H9 (cell line): ENCODE results near the gene NEGR1. TPM values are rescaled to one million over a fixed set of nuclear protein-coding genes. Genes with fewer than 3 reads are reported as not detected.

ENCODE experiments used
- DNase-seq: peaks from one replicate; pipeline ENCODE4 v3.0.0-alpha.2; 2017
- H2AFZ ChIP-seq: one replicate; pipeline ENCODE4 v1.6.1; 2013; ENCODE audit warnings: mild to moderate bottlenecking, low read length, control low read depth, moderate library complexity
- H2AK5ac ChIP-seq: 2 replicates; pipeline ENCODE4 v1.6.1; 2013; ENCODE audit warnings: low read length, control low read depth, mixed read lengths; ENCODE audit not compliant: insufficient read length
- H2BK120ac ChIP-seq: one replicate; pipeline ENCODE4 v1.6.1; 2013; ENCODE audit warnings: low read depth, mild to moderate bottlenecking, low read length, control low read depth, inconsistent platforms; ENCODE audit not compliant: poor library complexity, severe bottlenecking
- H2BK12ac ChIP-seq: 2 replicates; pipeline ENCODE4 v1.6.1; 2013; ENCODE audit warnings: low read length, control low read depth, mixed read lengths, low read depth; ENCODE audit not compliant: insufficient read length
- H2BK15ac ChIP-seq: 2 replicates; pipeline ENCODE4 v1.6.1; 2013; ENCODE audit warnings: low read depth, low read length, control low read depth
- H2BK20ac ChIP-seq: one replicate; pipeline ENCODE4 v1.6.1; 2013; ENCODE audit warnings: low read depth, mild to moderate bottlenecking, low read length, control low read depth, inconsistent platforms; ENCODE audit not compliant: poor library complexity, severe bottlenecking
- H2BK5ac ChIP-seq: 2 replicates; pipeline ENCODE4 v1.6.1; 2013; ENCODE audit warnings: low read length, control low read depth, mixed read lengths; ENCODE audit not compliant: insufficient read length
- H3K14ac ChIP-seq: 2 replicates; pipeline ENCODE4 v1.6.1; 2013; ENCODE audit warnings: low read length, control low read depth; ENCODE audit not compliant: insufficient read depth
- H3K18ac ChIP-seq: 2 replicates; pipeline ENCODE4 v1.6.1; 2013; ENCODE audit warnings: low read depth, mild to moderate bottlenecking, mixed read lengths, low read length, control low read depth; ENCODE audit not compliant: insufficient read length
- H3K23ac ChIP-seq: 2 replicates; pipeline ENCODE4 v1.6.1; 2013; ENCODE audit warnings: low read length, control low read depth, mixed read lengths, low read depth; ENCODE audit not compliant: insufficient read length
- H3K23me2 ChIP-seq: 2 replicates; pipeline ENCODE4 v1.6.1; 2013; ENCODE audit warnings: low read depth, mild to moderate bottlenecking, mixed read lengths, low read length, control low read depth; ENCODE audit not compliant: insufficient read length, poor library complexity, severe bottlenecking
- H3K27ac ChIP-seq: 2 replicates; pipeline ENCODE4 v1.5.1; 2013; ENCODE audit warnings: low read length, control low read depth, mixed read lengths, low read depth; ENCODE audit not compliant: insufficient read length
- H3K27me3 ChIP-seq: 2 replicates; pipeline ENCODE4 v1.6.1; 2013; ENCODE audit warnings: low read length, control low read depth, inconsistent platforms; ENCODE audit not compliant: insufficient read depth
- H3K4ac ChIP-seq: 2 replicates; pipeline ENCODE4 v1.6.1; 2013; ENCODE audit warnings: low read depth, mild to moderate bottlenecking, control low read depth, inconsistent platforms, low read length, moderate library complexity
- H3K4me1 ChIP-seq: 2 replicates; pipeline ENCODE4 v1.6.1; 2013; ENCODE audit warnings: low read length, control low read depth, inconsistent platforms; ENCODE audit not compliant: insufficient read depth
- H3K4me2 ChIP-seq: 2 replicates; pipeline ENCODE4 v1.6.1; 2013; ENCODE audit warnings: low read length, control low read depth, mixed read lengths; ENCODE audit not compliant: insufficient read length, insufficient read depth
- H3K56ac ChIP-seq: 2 replicates; pipeline ENCODE4 v1.6.1; 2013; ENCODE audit warnings: low read depth, mild to moderate bottlenecking, mixed read lengths, low read length, control low read depth; ENCODE audit not compliant: insufficient read length
- H3K79me1 ChIP-seq: 2 replicates; pipeline ENCODE4 v1.6.1; 2013; ENCODE audit warnings: low read depth, mild to moderate bottlenecking, moderate library complexity, low read length, control low read depth, inconsistent platforms; ENCODE audit not compliant: insufficient read depth, poor library complexity, severe bottlenecking
- H3K79me2 ChIP-seq: 2 replicates; pipeline ENCODE4 v1.6.1; 2013; ENCODE audit warnings: low read length, control low read depth, inconsistent platforms; ENCODE audit not compliant: insufficient read depth
- H3K9ac ChIP-seq: 2 replicates; pipeline ENCODE4 v1.6.1; 2013; ENCODE audit warnings: low read length, control low read depth, mixed read lengths; ENCODE audit not compliant: insufficient read length; ENCODE audit errors: extremely low read depth
- H3K9me3 ChIP-seq: one replicate; pipeline ENCODE4 v1.6.1; 2013; ENCODE audit warnings: low read depth, low read length, inconsistent platforms; ENCODE audit not compliant: control insufficient read depth
- H3T11ph ChIP-seq: one replicate; pipeline ENCODE4 v1.6.1; 2013; ENCODE audit warnings: mild to moderate bottlenecking, low read length, control low read depth, inconsistent platforms
- H4K20me1 ChIP-seq: one replicate; pipeline ENCODE4 v1.6.1; 2013; ENCODE audit not compliant: control insufficient read depth, insufficient read length, insufficient read depth
- H4K5ac ChIP-seq: 2 replicates; pipeline ENCODE4 v1.6.1; 2013; ENCODE audit warnings: low read depth, mild to moderate bottlenecking, mixed read lengths, low read length, control low read depth; ENCODE audit not compliant: insufficient read length
- H4K8ac ChIP-seq: replicated peaks from 2 replicates; pipeline ENCODE4 v1.6.1; 2013; ENCODE audit warnings: low read length, control low read depth, mixed read lengths, low read depth; ENCODE audit not compliant: insufficient read length
- H4K91ac ChIP-seq: 2 replicates; pipeline ENCODE4 v1.6.1; 2013; ENCODE audit warnings: low read depth, mild to moderate bottlenecking, moderate library complexity, mixed read lengths, low read length, control low read depth; ENCODE audit not compliant: insufficient read length
- H3K27ac Mint-ChIP-seq, 3 experiments: 2 replicates in 2 of 3; 3 replicates in 1 of 3; pipeline ENCODE4 v1.8.0; 2020 to 2021; ENCODE audit warnings: mixed read lengths in 3 of 3, mild to moderate bottlenecking in 1 of 3, moderate library complexity in 1 of 3
- H3K27me3 Mint-ChIP-seq: 2 replicates; pipeline ENCODE4 v1.8.0; 2021; ENCODE audit warnings: low read depth, mild to moderate bottlenecking, moderate library complexity, mixed read lengths
- H3K36me3 Mint-ChIP-seq, 3 experiments: 2 replicates in 2 of 3; 3 replicates in 1 of 3; pipeline ENCODE4 v1.8.0; 2020 to 2021; ENCODE audit warnings: low read depth in 3 of 3, mixed read lengths in 3 of 3; ENCODE audit not compliant: insufficient read depth in 1 of 3
- H3K4me1 Mint-ChIP-seq, 2 experiments: 2 replicates each; pipeline ENCODE4 v1.8.0; 2020; ENCODE audit warnings: mixed read lengths in 2 of 2
- H3K4me3 Mint-ChIP-seq, 2 experiments: 2 replicates in 1 of 2; 3 replicates in 1 of 2; pipeline ENCODE4 v1.8.0; 2020 to 2021; ENCODE audit warnings: mild to moderate bottlenecking in 2 of 2, mixed read lengths in 2 of 2, moderate library complexity in 1 of 2
- H3K9me3 Mint-ChIP-seq, 2 experiments: 2 replicates in 1 of 2; 3 replicates in 1 of 2; pipeline ENCODE4 v1.8.0; 2020; ENCODE audit warnings: mild to moderate bottlenecking in 2 of 2, mixed read lengths in 2 of 2, moderate library complexity in 1 of 2
- total RNA-seq: library from RNA; stranded (reverse); gene quantifications from 2 replicates; pipeline ENCODE4 v1.2.1, GENCODE V29; 2021
- TF ChIP-seq, protein P1 (sequence below): fragments of 200-600 bp; sonication (generic); conservative IDR thresholded peaks from 3 replicates; pipeline ENCODE4 v1.8.0; 2021; ENCODE audit warnings: antibody characterized with exemption, mild to moderate bottlenecking

NEGR1 gene
- total RNA-seq, 1 experiment from 2014 or later: 0.13 TPM

DNA sequence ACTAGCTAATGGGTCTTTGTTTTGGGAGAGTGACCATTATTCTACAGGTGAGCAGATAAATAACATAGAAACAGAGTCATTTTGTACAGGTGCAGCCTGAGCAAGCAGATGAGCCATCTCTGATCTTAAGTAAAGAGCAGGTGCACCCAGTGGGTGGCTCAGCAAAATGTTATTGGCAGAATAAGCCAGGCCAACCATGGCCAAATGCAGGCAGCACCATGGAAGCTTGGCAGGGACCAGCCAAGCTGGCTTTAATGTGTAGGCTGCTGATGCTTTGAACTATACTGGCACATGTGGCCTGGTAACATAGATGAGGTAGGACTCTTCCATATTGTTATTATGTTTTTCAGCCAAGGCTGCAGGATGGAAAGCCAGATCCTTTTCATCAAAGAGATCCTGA, 648.2 kb downstream of the NEGR1 start:
- H3T11ph ChIP-seq: no peak overlapping the region
- H3K27me3 ChIP-seq: no peaks in the 10 kb centered on the region
- no peak overlapping the region for H4K91ac ChIP-seq
- no peaks in the 10 kb centered on the region for H3K27me3 Mint-ChIP-seq
- H4K8ac ChIP-seq: no peak overlapping the region
- H3K23ac ChIP-seq: no peak overlapping the region
- H2BK120ac ChIP-seq: no peak overlapping the region
- no peak overlapping the region for H3K4ac ChIP-seq
- no peaks in the 10 kb centered on the region for H3K4me1 Mint-ChIP-seq
- no peak for DNase-seq
- H2AFZ ChIP-seq: no peak overlapping the region
- H3K18ac ChIP-seq: no peak overlapping the region
- no peak overlapping the region for H2BK5ac ChIP-seq
- no peak overlapping the region for H3K9ac ChIP-seq
- no peaks in the 10 kb centered on the region for H3K4me1 ChIP-seq
- no peaks in the 10 kb centered on the region for H3K9me3 Mint-ChIP-seq
- H3K23me2 ChIP-seq: no peaks in the 10 kb centered on the region
- no peaks in the 10 kb centered on the region for H3K36me3 Mint-ChIP-seq
- H4K5ac ChIP-seq: no peak overlapping the region
- H2BK12ac ChIP-seq: no peak overlapping the region
- H3K4me3 Mint-ChIP-seq: no peak overlapping the region
- no peak overlapping the region for H3K56ac ChIP-seq
- no peak overlapping the region for H3K27ac ChIP-seq
- no peaks in the 10 kb centered on the region for H3K79me1 ChIP-seq
- no peaks in the 10 kb centered on the region for H3K79me2 ChIP-seq
- H2BK20ac ChIP-seq: no peak overlapping the region
- no peak overlapping the region for H2AK5ac ChIP-seq
- no peak overlapping the region for H3K14ac ChIP-seq
- no peak overlapping the region for H3K27ac Mint-ChIP-seq
- TF ChIP-seq, protein P1, sequence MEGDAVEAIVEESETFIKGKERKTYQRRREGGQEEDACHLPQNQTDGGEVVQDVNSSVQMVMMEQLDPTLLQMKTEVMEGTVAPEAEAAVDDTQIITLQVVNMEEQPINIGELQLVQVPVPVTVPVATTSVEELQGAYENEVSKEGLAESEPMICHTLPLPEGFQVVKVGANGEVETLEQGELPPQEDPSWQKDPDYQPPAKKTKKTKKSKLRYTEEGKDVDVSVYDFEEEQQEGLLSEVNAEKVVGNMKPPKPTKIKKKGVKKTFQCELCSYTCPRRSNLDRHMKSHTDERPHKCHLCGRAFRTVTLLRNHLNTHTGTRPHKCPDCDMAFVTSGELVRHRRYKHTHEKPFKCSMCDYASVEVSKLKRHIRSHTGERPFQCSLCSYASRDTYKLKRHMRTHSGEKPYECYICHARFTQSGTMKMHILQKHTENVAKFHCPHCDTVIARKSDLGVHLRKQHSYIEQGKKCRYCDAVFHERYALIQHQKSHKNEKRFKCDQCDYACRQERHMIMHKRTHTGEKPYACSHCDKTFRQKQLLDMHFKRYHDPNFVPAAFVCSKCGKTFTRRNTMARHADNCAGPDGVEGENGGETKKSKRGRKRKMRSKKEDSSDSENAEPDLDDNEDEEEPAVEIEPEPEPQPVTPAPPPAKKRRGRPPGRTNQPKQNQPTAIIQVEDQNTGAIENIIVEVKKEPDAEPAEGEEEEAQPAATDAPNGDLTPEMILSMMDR: no peak
- H4K20me1 ChIP-seq: no peaks in the 10 kb centered on the region
- no peaks in the 10 kb centered on the region for H3K9me3 ChIP-seq
- H3K4me2 ChIP-seq: no peak overlapping the region
- H2BK15ac ChIP-seq: no peak overlapping the region
